Stimulated activated CD8-positive, alpha-beta memory T cell treated with anti-CD3 and anti-CD28 coated beads, Interleukin-4, amount 100 ng/mL, for 24 hours (primary cell): ENCODE data around the gene KANTR.
"Not testable (repeated sequence)": the region's sequence is repeated elsewhere in the genome, so short reads cannot be mapped to it uniquely, and the experiment has no call there.

ENCODE experiments used
- DNase-seq: peaks from one replicate; pipeline ENCODE4 v3.0.0-alpha.2; 2020; ENCODE audit warnings: low read depth

The KANTR gene

DNA sequence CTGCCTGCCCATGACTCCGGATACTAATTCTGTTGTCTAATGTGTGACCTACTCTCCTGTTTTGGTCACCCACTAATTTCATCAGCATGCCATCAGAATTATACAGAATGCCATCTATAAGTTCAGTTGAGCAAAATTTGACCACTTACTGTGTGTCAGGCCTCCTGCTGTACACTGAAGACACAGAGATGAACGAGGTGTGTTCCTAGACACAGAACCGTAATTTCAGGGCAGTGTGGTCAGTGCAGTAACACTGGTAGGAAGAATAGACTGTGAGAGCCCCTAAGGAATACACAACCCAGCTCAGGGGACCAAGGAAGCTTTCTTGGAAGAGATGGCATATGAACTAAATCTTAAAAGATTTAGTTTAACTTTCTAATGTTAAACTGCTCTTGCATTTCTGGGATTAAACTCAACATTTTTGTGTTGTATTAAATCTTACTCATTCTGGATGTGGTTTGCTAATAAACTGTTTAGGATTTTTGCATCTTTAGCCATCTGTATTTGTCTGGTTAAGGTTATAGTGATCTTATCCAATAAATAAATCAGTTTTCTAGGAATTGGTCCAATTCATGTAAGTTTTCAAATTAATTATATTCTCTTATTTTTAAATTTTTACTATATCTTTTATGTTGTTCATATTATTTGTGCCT lies 34.3 kb downstream of the KANTR start:
- no peak for DNase-seq

DNA sequence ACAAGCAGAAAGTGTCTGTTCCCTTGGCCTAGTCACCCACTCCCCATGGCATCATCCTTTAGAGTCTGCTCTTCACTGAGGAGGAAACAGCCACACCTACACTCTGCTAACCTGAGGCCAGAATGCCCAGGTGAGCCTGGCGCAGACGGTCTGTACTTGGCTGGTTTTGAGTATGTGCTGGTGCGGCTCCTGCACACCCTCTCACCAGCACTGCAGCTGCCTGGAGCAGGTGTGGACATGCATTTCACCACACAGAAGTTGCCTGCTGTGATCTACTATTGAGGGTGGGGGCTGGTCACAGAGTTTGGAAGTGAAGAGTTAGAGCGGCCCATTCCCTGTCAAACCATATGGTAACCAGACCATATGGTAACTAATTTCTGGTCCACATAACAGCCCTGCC lies 39.5 kb downstream of the KANTR start:
- no peak for DNase-seq

DNA sequence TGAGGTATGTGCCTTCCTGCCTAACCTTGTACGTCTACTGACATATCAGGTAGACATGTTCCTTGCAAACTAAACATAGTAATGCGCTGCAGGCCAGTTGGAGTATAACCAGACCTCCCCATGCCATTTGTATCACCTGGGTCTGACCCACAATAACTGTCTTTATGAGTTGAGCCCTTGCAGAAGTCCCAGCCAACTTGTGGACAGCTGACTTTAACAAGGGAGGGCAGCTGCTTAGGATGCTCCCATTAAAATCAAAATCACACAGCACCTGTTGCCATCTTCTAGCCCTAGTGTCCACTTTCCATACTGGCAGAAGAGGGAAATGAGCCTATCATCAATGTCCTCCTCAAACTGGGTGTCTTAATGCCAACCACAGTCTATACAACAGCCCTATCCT lies 41.6 kb downstream of the KANTR start:
- DNase-seq, result no peak

DNA sequence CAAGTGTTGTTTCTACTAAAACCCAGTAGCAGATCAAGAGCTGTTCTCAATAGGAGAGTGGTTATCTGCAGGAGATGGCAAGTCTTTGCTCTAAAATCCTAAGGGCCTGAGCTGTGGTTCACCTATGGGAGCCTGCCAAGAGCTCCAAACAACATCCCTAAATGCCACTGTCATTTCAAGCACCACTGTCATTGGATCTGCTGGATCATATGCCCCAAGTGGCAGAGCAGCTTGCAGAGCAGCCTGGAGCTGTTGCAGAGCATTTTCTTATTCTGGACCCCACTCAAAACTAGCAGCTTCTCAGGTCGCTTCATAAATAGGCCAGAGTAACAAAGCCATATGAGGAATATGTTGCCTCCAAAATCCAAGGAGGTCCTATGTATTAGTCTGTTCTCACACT lies 59.6 kb downstream of the KANTR start:
- DNase-seq, result no peak

DNA sequence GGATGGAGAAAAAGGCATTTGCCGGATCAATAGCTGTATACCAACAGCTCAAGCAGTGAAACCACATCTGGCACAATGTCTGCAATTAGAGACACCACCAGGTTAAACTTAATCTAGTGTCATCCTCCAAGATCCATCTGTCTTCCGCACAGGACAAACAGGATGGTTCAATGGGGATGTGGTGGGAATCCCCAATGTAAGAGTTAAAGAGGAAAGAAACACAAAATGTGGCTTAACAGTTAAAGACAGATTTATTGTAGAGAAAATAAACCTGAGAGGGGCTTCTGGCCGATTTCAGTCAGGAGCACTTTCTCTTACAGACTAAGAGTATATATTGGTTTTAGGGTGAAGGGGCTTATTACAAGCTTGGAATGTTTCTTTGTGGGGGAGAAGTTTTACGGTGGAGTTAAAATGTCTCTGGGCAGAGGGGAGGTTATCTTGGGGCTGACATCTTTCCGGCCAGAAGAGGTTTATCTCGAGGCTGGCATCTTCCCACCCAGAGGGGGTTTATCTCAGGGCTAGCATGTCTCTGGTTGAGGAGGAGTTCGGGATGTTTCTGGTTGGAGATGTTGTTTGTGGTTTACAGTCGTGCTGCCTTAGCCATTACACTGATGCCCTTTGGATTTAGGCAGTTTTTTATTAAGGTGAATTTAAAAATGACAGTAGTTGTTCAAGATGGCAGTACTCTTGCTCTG lies 61.7 kb downstream of the KANTR start:
- no peak for DNase-seq

DNA sequence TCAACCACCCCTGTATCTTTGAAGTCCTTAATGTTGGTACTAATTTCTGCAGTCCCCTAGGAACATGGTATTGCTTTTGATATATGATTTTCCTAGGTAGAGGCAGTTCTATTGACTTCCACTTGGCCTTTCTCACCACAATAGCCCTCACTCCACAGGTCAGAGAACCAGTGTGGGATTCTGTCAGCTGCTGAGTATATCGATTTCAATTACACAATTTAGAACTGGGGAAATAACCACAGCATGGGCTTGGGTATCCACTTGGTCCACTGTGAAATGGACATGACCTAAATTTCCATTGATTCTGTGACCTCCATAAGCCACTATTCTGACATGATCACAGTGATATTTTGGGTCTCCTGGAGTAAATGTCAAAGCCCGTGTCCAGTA lies 62.3 kb downstream of the KANTR start:
- DNase-seq, result no peak

DNA sequence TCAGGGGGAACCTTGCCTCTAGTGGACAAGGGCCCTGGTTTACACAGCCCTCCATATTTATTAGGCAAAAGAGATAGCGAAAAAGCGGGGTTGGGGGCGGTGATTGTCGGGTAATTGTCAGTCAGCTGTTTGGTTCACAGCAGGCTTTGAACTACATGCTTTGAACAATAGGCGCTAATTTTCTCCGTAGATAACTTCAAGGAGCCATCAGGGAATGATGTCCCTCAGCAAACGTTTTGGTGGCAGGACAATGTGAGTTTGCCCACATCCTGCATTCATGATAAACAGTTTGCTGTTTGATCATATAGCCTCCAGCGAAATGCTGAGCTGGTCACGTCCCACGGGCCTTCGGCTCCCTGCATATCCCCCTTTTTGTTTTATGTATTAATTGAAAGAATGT lies 65.2 kb downstream of the KANTR start:
- DNase-seq, result no peak

DNA sequence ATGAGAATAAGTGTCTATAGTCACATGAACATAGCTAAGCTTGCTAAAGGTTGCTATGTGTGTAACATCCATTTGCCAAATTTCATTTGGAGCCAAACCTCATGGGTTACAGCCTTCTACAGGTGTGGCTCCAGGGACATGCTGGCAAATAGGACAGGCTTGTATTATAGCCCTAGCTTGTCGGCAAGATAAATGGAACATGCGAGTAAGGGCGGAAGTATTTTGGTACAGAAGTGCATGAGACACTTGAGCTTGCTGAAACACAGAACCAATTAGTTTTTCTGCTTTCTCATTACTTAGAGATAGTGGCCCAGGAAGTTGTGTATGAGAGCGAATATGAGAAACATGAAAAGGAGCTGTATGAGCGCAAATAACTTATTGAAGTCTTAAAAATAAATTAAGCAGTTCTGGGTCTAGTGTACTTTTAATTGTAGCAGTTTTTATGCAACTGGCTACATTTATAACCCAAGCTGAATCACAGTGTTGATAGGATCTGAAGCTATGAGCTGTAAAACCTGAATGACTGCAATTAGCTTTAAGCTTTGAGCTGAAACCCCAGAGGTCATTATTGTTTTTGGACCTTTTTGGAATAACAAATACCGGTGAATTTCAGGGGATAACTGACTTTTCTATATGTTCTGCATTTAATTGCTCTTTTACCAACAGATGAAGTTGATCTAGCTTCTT lies 66.5 kb downstream of the KANTR start:
- no peak for DNase-seq

DNA sequence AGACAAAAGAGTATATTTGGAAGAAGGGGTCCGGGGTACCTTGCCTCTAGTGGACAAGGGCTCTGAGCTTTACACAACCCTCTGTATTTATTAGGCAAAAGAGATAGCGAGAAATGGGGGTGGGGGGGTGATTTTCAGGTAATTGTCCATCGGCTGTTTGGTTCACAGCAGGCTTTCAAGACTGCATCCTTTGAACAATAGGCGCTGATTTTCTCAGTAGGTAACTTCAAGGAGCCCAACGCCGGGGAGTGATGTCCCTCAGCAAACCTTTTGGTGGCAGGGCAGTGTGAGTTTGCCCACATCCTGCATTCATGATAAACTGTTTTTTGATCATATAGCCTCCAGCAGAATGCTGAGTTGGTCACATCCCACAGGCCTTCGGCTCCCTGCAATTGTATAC lies 69.5 kb downstream of the KANTR start:
- DNase-seq, result no peak

DNA sequence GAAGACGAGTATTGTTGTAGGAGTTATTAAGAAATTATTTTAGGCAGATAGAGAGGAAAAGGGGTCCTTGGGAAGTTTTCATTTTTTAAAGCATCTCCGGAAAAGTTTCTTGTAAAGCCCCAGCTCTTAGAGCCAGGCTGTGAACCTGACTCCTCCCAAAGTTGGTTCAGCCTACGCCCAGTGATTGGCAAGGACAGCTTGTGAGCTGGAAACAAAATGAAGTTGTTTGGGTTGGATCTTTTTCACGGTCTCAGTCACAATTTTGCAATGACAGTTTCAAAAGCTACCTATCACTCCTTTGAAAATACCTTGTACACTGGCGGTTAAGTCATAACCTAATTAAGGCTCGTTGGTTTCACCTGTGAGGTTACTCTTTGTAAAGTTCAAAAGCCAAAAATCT lies 70.6 kb downstream of the KANTR start:
- DNase-seq, result not testable (repeated sequence)

DNA sequence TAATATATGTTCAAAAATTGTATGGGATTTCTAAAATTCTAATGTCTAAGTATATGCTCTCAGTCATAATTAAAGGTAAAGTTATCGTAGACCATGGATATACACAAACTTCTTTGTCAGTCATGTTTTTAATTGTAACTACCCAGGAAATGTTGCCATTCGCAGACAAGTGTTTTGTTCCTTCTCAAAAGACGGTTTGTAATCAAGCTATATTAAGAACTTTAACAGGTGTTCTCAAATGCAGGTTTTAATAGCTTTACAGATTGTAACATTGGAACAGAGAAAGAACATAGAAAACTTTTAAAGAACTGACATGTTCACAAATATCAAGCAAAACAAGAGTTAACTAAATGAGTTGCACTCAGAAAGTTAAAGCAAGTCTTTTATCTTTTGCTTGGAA lies 72.2 kb downstream of the KANTR start:
- DNase-seq, result no peak

DNA sequence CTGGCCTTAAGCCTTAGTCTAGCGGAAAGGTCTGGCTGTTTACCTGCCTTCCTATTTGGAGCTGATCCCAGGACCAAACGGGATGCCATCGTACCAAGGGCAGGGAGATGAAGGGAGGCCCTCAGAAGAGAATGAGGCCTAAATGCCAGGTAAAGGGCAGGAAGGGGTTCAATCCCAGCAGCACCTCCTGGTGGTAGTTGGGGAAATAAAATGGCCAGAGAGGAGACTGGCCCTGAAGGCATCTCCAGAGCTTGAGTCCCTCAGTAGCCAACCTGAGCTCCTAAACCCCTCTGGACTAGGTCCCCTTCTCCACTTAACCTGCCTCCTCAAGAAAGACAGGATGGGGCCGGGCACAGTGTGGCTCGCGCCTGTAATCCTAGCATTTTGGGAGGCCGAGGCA lies 77.4 kb downstream of the KANTR start:
- DNase-seq, result no peak
